ENCODE measurements around the gene SPAST. TPM values are rescaled to one million over a fixed set of nuclear protein-coding genes. Genes with fewer than 3 reads are reported as not detected.
A peak's percentile ranks its signal among the peaks of the same experiment; 100 is the strongest.

Gene SPAST
- total RNA-seq, 2 donors from 2014 or later, result 8.5 to 13.6 TPM

GRCh38 chr2:32061973-32062861, 1.1 kb upstream of the SPAST start:
- Histone ChIP-seq H3K27me3 (replicated peaks; ENCODE audit: insufficient read depth) (no peaks in the 10 kb centered on the region), H3K4me3 (peak overlapping the region; percentile 94), H3K36me3 (no peaks in the 10 kb centered on the region), H3K9me3 (no peaks in the 10 kb centered on the region), H3K4me1 (ENCODE audit: control insufficient read depth in 1 of 2, low read depth in 2 of 2) (peaks cover 9 to 15% of the 10 kb centered on the region in 2 donors), H3K27ac (peak overlapping the region; percentile 77 to 95)
- DNase-seq (ENCODE audit: low spot score), result no peak
- TF ChIP-seq, protein P1, sequence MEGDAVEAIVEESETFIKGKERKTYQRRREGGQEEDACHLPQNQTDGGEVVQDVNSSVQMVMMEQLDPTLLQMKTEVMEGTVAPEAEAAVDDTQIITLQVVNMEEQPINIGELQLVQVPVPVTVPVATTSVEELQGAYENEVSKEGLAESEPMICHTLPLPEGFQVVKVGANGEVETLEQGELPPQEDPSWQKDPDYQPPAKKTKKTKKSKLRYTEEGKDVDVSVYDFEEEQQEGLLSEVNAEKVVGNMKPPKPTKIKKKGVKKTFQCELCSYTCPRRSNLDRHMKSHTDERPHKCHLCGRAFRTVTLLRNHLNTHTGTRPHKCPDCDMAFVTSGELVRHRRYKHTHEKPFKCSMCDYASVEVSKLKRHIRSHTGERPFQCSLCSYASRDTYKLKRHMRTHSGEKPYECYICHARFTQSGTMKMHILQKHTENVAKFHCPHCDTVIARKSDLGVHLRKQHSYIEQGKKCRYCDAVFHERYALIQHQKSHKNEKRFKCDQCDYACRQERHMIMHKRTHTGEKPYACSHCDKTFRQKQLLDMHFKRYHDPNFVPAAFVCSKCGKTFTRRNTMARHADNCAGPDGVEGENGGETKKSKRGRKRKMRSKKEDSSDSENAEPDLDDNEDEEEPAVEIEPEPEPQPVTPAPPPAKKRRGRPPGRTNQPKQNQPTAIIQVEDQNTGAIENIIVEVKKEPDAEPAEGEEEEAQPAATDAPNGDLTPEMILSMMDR (IDR thresholded peaks at IDR 0.05), result no peak
- peak; percentile 9 for ATAC-seq (ENCODE audit: insufficient number of reproducible peaks, low FRiP score, low read depth)

DNA sequence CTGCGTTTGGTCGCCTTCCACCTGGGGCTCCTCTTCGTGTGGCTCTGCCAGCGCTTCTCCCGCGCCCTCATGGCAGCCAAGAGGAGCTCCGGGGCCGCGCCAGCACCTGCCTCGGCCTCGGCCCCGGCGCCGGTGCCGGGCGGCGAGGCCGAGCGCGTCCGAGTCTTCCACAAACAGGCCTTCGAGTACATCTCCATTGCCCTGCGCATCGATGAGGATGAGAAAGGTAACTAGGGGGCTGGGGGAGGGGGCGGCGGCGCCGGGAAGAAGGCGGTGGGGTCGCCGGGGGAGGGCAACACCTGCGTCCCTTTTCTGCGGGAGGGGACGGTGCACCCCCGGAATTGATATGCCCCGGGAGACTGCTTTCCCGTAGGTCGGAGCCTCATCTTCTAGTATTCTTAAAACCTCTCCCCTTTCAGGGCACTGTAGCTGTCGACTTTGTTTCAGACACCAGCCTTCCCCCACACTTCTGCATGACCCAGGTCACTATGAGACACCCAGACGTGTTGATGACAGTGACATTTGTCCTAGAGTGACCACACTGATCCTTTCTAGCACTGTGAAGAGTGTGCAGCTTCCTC, 755 bp downstream of the SPAST start:
- no peaks in the 10 kb centered on the region for H3K27me3 ChIP-seq (replicated peaks; ENCODE audit: insufficient read depth)
- ATAC-seq (ENCODE audit: insufficient number of reproducible peaks, low FRiP score, low read depth) (no peak), DNase-seq (ENCODE audit: low spot score) (no peak)
- peak overlapping the region; percentile 94 for H3K4me3 ChIP-seq
- H3K27ac ChIP-seq, result peak overlapping the region; percentile 90 to 95
- TF ChIP-seq, protein P1 (IDR thresholded peaks at IDR 0.05), result no peak
- H3K4me1 ChIP-seq (ENCODE audit: control insufficient read depth in 1 of 2, low read depth in 2 of 2), result peaks cover 9 to 15% of the 10 kb centered on the region in 2 donors
- no peaks in the 10 kb centered on the region for H3K36me3 ChIP-seq
- H3K9me3 ChIP-seq, result no peaks in the 10 kb centered on the region

GRCh38 chr2:32064713-32065112, 1.4 kb downstream of the SPAST start:
- H3K9me3 ChIP-seq, result no peaks in the 10 kb centered on the region
- H3K27me3 ChIP-seq (replicated peaks; ENCODE audit: insufficient read depth), result no peaks in the 10 kb centered on the region
- DNase-seq (ENCODE audit: low spot score), result no peak
- TF ChIP-seq, protein P1 (IDR thresholded peaks at IDR 0.05), result no peak
- H3K36me3 ChIP-seq, result no peaks in the 10 kb centered on the region
- no peak for ATAC-seq (ENCODE audit: insufficient number of reproducible peaks, low FRiP score, low read depth)
- peak overlapping the region in 1 of 2 donors; percentile 95 for H3K27ac ChIP-seq
- peaks cover 9 to 15% of the 10 kb centered on the region in 2 donors for H3K4me1 ChIP-seq (ENCODE audit: control insufficient read depth in 1 of 2, low read depth in 2 of 2)
- H3K4me3 ChIP-seq, result peak overlapping the region; percentile 94

- H3K27ac ChIP-seq, result no peak overlapping the region
- H3K9me3 ChIP-seq, result no peaks in the 10 kb centered on the region
- H3K27me3 ChIP-seq (replicated peaks; ENCODE audit: insufficient read depth), result no peaks in the 10 kb centered on the region
- H3K36me3 ChIP-seq, result no peaks in the 10 kb centered on the region
- DNase-seq (ENCODE audit: low spot score) (no peak), ATAC-seq (ENCODE audit: insufficient number of reproducible peaks, low FRiP score, low read depth) (no peak)
- H3K4me3 ChIP-seq, result no peak overlapping the region
- TF ChIP-seq, protein P1 (IDR thresholded peaks at IDR 0.05), result no peak
- H3K4me1 ChIP-seq (ENCODE audit: control insufficient read depth in 1 of 2, low read depth in 2 of 2), result peaks cover 9 to 15% of the 10 kb centered on the region in 2 donors
Measured at GRCh38 chr2:32067549-32067948, 4.2 kb downstream of the SPAST start.

- Histone ChIP-seq H3K36me3 (peaks cover 2% of the 10 kb centered on the region), H3K27me3 (replicated peaks; ENCODE audit: insufficient read depth) (no peaks in the 10 kb centered on the region), H3K4me3 (no peak overlapping the region), H3K27ac (no peak overlapping the region), H3K9me3 (no peaks in the 10 kb centered on the region), H3K4me1 (ENCODE audit: control insufficient read depth in 1 of 2, low read depth in 2 of 2) (no peaks in the 10 kb centered on the region)
- ATAC-seq (ENCODE audit: insufficient number of reproducible peaks, low FRiP score, low read depth) (no peak), DNase-seq (ENCODE audit: low spot score) (no peak)
- TF ChIP-seq, protein P1 (IDR thresholded peaks at IDR 0.05), result no peak
Measured at GRCh38 chr2:32074134-32074506, 10.8 kb downstream of the SPAST start.
